Measurements from ENCODE around the gene RANBP1.
"Not testable (repeated sequence)": the region's sequence is repeated elsewhere in the genome, so short reads cannot be mapped to it uniquely, and the experiment has no call there.

RANBP1 gene

DNA sequence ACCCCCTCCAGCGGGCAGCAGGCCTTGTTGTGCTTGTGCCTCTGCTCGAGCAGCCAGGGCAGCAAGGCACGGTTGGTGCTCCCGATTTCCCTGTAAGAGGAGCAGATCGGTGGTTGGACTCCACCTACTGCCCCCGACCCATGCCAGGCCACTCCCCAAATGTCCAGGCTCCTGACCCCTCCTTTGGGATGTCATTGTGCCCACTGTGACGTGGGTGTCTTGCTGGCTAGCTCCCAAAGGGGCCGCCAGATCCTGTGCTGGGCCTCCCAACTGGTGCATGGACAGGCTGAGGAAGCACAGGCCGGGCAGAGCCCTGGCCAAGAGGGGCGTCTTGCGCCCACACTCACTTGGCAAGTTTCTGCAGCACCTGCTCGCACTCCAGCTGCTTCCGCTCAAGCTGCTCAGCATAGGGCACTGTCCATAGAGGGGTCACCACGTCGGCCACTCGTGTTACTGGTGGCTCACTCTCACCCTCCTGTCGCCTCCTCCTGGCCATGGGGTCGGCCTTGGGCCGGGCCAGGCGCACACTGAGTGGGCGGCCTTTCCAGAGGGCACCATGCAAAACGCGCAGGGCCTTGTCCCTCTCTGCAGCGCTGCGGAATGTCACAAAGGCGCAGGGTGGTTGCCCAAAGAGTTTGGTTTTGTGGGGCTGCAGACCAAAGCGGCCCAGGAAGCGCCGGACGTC is at the start of gene RANBP1:
TSS of gene RANBP1 (plus strand) at position 414 of the 685 bp plus-strand sequence. CDS start at position 495, 81 bp downstream.
- DNase-seq: no peak

DNA sequence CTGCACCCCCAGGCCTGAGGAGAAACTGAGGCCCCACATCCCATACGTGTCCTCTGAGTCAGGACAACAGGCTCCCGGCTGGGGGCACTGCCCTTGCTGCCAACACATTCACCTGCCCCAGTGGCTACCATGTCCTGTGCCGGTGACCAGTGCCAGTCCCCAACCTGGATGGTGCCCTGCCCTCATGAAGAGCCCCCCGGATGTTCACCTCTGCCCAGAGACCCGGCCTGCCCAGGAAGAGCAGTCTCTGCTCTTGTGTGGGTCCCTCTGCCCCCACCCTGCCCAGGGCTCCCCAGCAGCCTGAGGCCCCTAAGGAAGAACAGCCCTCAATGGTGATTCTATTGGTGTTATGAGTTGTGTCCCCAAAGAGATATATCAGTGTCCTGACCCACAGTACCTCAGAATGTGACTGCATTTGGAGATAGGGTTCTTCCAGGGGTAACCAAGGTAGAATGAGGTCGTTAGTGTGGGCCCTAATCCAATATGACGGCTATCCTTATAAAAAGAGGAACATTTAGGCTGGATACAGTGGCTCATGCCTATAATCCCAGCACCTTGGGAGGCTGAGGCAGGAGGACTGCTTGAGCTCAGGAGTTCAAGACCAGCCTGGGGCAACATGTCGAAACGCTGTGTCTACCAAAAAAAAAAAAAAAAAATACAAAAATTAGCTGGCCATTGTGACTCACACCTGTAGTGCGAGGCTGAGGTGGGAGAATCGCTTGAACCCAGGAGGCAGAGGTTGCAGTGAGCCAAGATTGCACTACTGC is 49.1 kb upstream of the RANBP1 start:
- DNase-seq: no peak

DNA sequence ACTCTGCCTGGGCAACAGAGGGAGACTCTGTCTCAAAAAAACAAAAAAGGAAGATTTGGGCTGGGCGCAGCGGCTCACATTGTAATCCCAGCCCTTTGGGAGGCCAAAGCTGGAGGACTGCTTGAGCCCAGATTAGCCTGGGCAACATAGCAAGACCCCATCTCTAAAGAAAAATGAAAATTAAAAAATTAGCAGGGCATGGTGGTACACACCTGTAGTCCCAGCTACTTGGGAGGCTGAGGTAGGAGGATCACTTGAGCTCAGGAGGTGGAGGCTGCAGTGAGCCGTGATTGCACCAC is 48.6 kb upstream of the RANBP1 start:
- DNase-seq: not testable (repeated sequence)

DNA sequence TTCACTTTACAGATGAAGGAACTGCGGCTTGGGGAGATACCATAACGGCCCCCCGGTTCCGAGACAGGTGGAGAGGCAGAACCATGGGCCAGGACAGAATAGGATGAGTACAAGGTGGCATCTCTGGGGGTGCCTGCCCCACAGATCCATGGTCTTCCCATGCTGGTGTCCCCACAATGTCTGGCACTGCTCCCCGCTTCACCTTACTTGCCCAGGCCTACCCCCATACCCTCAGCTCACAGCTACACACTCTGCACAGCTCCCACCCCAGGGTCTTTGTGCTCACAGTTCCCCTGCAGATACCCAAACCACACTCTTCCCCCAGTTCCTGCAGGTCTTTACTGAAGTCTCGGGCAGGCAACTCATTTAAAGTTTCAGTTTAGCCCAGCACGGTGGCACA is 47.3 kb upstream of the RANBP1 start:
- no peak for DNase-seq

DNA sequence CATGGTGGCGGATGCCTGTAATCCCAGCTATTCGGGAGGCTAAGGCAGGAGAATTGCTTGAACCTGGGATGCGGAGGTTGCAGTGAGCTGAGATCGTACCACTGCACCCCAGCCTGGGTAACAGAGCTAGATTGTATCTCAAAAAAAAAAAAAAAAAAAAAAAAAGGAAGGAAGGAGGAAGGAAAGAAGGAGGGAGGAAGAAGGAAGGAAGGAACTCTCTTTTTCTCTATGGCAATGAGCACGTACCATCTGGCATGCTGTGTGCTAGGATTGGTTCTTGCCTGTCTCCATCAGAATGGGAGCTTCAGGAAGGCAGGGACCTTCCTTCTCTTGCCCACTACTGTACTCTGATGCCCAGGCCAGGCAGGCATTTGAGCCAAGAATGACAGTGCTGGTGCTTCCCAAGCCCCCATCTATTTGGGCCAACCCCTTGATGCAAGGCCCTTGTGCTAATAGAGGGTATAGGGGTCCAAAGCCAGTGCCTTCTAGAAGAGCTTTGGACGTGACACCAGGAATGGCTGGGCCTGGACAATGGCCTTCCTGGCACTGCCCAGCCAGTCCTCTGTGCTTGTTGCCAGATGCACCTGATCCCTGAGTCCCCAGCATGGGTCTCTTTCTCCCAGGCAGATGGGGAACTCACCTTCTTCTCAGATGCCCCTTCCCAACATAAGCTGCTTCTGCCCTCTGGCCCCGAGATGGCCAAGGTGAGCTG is 46.4 kb upstream of the RANBP1 start:
- no peak for DNase-seq

DNA sequence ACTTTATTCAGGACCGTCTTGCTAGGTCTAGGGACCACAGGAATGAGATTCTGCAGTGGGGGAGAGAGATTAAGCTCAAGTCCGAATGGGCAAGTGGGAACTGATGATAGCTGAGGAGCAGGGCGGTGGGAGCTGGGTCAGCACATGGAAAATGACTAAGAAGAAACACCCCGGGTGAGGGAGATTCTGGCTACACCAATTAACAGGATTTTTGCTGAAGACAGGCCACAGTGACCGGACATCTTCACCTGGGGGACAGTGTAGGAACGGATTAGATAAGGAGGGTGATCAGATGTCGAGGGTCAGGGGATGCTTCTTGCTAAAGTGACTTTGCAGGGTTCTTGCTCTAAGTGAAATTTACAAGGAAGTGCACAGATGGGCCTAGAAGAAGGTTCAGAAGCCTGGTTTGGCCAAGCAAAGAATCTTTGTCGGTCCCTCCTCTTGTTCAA is 44.4 kb upstream of the RANBP1 start:
- DNase-seq: no peak

DNA sequence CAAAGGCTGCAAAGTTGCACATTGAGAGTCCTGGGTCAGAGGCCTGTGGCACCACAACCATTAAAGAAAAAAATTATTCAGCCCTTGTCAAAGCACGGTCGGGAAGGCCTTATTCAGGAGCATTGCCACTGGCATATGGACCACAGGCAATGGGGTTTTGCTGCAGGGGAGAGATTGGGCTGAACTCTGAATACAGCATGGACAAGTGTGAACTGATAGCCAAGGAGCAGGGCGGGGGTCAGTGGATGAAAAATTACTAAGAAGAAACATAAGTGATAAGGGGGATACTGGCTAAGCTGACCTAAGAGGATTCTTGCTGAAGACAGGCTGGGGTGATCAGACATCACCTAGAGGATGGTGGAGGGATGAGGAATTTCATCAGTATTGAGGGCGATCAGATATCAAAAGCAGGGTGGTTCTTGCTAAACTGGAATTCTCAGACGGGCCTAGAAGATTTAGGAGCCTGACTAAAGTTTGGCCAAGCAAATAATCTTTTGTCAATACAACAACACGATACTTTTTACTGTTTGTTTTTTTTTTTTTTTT is 39.2 kb upstream of the RANBP1 start:
- DNase-seq: no peak

DNA sequence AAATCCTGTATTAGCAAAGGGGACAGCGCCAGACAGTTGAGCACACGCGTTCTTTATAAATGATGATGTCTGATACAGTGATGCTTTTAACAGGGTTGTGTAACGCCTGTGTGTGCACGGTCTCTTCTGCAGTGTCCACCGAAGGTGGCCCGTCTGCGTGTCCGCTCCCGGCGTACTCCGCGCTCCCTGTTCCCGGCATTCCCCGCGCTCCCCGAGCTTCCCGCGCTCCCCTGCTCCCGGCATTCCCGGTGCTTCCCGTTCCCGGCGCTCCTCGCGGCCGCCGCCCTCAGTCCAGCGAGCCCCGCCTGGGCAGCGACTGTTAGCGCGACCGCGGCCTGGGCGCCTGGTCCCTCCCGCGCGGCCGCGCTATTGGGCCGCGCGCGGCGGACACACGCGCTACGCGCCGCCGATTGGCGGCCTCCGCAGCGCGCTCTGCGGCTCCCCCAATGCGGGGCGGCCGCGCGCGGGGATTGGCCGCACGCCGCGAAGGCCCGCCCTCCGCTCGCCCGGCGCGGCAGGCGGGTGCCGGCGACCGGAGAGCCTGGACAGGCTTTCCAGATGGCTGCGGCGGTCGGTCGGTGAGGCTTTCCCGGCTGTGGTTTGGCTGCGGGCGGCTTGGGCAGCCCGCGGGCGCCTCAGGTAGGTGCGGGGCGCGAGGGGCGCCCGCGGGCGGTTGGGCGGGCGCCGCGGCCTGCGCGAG is 36.0 kb upstream of the RANBP1 start, which contains the start of gene DGCR8:
TSS of gene DGCR8 (plus strand) at position 497 of the 700 bp plus-strand sequence. CDS start 5,723 bp downstream, outside the sequence.
- DNase-seq: peak; percentile 71

DNA sequence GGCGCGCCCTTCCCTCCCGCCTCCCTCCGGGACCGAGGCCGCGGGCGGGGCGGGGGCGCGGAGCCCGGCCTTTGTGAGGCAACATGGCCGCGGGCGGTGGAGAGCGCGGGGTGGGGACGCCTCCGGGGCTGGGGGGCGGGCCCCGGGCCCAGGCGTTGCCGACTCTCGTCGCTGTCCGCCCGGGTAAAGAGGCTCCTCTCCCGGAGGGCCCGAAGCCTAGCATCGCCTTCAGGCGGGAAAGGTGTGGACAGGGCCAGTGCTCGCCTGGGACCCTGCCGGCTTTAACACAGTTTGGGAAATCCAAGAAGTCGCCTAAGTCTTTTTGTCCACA is 35.5 kb upstream of the RANBP1 start:
- DNase-seq: peak; percentile 79

DNA sequence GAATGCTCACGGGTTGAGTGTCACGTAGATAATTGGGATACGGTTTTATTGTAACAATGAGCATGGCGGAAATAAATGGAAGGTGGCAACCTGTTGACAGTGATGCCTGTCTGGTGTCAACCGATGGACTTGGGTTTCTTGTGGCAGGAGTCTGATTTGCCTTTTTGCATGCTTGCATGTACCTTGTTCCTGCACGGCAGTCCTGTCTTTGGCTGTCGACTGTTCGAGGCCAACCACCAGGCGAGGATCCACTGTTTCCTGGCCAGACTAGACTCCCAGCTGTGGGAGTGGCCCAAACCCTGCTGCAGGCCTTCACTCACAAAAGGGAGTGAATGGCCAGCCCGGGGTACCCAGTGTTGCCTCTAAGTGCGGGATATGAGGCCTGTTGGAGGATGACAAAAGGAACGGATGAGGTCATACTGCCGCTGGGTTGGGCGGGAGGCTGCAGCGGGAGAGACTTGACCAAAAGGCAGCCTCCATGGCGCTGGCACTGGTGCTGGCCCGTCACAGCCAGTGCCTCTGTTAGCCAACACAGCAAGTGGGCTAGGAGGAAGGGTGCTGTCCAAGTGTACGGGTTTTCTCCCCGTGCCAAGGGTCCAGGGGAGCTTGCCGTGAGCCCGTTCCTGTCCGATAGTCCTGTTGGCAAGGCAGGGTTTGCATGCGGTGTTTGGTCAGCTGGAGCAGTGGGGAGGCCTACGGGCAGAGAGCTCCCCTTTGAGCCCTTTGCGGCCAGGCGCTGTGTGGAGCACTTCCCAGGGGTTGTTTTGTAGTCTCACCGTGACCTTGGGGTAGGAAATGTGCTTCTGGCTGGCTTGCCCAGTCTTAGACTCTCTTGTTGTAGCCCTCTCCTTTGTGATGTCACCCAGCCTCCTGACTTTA is 34.9 kb upstream of the RANBP1 start:
- peak; percentile 45 for DNase-seq

DNA sequence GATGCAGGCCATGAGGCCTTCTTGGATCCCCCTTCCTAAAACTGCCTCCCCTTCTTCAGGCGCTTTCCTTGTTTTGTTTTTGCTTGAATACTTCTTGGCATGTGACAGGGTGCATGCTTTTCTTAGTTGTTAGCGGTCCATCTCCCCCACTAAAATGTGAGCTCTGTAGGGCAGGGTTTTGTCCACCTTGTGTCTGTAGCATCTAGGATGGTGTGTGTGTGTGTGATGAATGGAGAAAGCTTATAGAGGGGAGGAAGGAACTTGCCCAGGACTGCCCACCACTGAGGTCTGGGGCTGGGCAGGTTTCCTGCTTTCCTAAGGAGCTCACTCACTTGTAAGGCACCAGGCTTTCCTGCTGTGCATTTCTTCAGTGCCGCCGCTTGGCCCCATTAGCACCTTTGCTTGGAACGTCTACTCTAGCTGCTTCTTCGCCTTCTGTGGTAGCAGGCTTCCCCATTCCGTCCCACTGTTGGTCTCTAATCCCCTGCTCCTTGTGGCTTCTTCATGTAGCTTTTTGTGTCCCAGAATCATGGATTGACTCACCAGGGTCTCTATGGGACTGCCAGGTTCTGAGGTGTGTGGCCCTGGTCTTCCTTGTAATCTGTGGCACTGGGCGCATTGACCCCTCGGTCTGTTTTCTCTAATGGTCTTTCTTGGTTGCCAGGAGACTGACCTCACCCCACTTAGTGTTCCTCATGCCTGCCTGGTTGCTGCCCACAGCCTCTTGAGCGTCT is 32.6 kb upstream of the RANBP1 start:
- no peak for DNase-seq

DNA sequence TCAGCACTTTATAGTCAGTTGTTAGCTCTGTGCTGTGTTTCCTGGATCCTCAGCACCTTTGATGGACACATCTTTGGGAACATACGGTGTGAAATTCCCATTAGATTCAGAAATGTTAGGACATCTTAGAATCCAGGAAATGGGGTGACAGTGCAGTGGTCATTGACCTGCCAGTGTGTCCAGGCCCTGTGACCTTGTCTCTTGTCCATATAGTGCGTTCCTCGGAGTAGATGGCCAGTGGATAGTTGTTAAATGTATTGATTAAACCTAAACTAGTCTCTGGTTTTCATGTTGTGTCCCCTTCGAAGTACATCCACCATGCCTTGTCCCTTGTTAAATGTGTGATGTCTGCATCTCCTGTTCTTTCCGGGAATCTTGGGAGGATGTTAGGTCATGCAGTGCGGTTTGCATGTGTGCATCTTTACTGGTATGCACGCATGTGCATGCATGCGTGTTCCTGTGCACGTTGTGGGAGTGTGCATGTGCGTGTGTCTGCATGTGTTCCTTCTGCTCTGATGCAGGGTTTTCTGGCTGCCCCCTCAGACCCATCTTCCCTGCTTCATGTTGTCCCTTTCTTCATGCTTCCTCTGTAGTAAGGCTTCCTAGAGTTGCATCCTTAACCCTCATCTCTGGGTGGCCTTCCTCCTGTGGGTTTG is 31.9 kb upstream of the RANBP1 start:
- DNase-seq: no peak

DNA sequence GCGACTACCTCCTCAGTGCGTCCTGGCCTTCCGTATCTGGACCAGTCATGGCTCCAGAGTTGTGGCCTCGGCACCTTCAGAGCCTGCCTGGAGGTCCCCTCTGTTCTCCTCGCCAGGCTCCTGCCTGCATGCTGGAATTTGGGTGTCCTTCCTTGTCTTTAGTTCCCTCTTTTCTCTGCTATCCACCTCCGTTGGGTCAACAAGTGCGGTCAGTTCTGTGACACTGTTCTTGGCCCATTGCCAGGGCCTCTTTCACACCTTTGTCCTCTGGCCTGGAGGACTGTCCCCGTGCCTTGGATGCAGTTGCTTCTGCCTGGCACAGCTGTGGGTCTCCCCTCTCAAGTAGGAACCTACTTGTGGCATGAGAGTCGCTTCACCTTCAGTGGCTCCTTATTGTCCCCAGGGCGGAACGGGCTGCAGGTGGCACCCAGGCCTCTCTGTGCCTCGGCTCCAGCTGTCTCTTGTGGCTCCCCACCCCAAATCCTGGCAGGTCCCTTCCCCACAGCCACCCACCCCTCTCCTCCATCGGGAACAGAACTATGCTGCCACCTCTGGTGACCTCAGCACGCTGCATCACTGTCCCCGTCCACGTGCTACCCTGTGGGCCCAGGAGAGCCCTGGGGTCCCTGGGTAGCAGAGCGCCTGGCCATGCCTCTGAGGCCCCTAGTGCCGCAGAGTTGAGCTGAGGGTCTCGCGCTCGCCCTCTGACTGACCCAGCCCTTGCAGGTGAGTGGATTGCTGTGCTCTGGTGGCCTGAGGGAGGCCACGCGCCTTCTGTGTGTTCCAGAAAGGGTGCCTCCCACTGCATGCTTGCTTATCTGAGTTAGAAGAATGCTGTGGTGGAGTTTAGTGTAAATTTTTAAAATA is 31.1 kb upstream of the RANBP1 start:
- DNase-seq: peak; percentile 58

DNA sequence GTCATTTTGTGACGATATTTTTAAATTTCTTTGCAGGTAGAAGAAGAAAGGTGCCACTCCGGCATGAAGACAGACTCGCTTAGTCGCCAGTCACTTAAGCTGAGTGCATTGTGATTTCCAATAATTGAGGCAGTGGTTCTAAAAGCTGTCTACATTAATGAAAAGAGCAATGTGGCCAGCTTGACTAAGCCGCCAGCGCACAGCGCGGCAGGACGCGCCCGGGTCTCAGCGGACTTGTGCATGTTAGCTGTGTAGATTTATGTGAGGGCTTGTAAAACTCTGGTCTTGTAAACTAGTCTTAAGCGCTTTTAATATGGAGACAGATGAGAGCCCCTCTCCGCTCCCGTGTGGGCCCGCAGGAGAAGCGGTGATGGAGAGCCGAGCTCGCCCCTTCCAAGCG is 30.3 kb upstream of the RANBP1 start:
- DNase-seq: no peak

DNA sequence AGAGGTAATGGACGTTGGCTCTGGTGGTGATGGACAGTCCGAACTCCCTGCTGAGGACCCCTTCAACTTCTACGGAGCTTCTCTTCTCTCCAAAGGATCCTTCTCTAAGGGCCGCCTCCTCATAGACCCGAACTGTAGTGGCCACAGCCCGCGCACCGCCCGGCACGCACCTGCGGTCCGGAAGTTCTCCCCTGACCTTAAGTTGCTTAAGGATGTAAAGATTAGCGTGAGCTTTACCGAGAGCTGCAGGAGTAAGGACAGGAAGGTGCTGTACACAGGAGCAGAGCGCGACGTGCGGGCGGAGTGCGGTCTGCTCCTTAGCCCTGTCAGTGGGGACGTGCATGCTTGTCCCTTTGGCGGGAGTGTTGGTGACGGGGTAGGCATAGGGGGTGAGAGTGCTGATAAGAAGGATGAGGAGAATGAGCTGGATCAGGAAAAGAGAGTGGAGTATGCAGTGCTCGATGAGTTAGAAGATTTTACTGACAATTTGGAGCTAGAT is 29.8 kb upstream of the RANBP1 start:
- no peak for DNase-seq

DNA sequence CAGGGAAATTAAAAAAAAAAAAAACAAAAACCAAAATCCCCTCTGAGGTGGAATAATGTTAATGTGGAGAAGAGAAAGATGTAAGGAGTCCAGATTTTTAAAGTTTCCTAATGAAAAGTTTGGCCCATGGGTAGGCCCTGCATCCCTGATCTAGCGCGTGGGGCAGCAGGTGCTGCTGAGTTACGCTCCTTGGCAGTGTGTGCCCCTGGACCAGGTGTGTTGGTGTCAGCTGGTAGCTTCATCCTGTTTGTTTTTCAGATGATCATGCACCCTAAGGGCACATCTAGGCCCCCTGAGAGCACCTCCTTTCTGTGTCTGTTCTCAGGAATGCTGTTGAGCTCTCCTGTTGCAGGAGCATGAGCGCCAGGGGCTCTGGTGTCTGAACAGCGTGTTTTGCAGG is 29.1 kb upstream of the RANBP1 start:
- DNase-seq: no peak

DNA sequence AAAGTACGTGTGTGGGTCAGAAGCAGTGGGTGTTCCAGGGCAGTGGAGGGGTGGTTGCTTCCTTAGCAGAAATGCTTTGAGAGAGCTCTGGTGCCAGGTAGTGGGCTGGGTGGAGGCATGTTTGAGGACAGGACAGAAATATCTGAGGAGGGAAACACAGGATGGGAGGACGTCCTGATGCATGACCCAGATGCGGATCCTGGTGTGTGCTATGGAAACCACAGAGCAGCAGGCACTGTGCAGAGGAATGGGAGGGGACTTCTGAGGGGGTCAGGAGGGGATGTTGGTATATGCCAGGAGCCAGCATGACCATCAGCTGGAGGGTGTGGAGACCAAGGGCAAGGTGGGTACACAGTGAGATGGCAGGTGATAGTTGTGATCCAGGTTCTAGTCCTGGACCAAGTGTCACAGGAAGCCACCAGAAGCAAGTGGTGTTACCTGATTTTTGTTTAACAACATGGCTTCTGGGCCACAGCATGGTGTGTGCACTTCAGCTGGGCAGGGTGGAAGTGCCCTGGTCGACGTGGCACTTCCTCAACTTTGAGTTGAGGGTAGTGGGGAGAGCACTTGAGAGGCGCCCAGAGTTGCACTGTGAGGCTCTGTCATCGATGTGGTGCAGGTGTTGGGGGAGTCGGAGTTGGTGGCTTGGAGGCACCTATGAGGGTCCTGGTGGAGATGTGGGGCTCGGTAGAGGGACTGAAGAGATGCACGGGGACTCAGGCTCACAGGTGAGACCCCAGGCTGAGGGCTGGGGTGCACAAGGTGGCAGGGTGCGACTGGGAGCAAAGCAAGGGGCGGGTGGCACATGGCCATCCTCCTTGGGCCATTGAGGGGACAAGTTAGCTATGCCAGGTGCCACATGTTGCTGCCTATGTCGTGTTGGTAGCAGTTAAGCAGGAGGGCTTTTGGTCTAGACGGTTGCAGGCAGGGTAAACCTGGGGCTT is 28.3 kb upstream of the RANBP1 start:
- no peak for DNase-seq

DNA sequence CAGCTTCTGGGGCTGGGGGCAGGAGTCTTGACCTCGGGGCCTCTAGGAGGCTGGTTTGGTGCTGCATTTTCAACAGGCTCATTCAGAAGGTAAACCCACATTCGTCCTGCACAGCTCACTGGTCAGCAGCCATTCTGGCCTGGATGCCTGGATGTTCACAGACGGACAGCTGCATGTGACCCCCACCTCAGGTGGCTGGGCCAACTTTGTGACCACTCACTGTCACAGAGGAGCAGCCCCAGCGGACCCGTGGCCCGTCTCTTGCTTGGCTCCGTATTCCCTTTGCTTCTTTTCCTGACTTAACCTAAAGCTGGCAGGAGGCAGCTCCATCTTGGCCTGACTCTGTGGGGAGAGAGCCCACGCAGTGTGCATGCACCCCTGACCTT is 27.6 kb upstream of the RANBP1 start:
- DNase-seq: no peak

Data from stimulated activated CD8-positive, alpha-beta memory T cell treated with anti-CD3 and anti-CD28 coated beads, Interleukin-4, amount 100 ng/mL, for 48 hours (primary cell).